HCT116 (cell line): ENCODE results near the gene RALGAPA1.

Source experiments
- FOSL1 ChIP-seq: IDR thresholded peaks from 2 replicates; pipeline ENCODE4 v1.6.1; 2012; ENCODE audit warnings: low read depth
- SP1 ChIP-seq: IDR thresholded peaks from 2 replicates; pipeline ENCODE4 v1.6.1; 2012; ENCODE audit warnings: low read depth
- TF ChIP-seq, protein P1 (sequence below), 3 experiments: fragments of 200-600 bp in 1 of 3; sonication (generic) in 1 of 3; IDR thresholded peaks in 2 of 3; conservative IDR thresholded peaks in 1 of 3; 2 replicates each; pipeline ENCODE4 v1.5.1; 2012 to 2017; ENCODE audit warnings: low read depth in 2 of 3, low read length in 2 of 3, antibody characterized with exemption in 1 of 3, borderline replicate concordance in 1 of 3, control low read depth in 1 of 3, mild to moderate bottlenecking in 1 of 3, mixed read lengths in 1 of 3, mixed run types in 1 of 3, moderate library complexity in 1 of 3; ENCODE audit not compliant: insufficient read depth in 1 of 3
- TF ChIP-seq, protein P2 (sequence below): IDR thresholded peaks from 2 replicates; pipeline ENCODE4 v1.6.1; 2011; ENCODE audit warnings: mild to moderate bottlenecking, low read length, moderate library complexity; ENCODE audit not compliant: insufficient replicate concordance; ENCODE audit errors: extremely low read depth

DNA sequence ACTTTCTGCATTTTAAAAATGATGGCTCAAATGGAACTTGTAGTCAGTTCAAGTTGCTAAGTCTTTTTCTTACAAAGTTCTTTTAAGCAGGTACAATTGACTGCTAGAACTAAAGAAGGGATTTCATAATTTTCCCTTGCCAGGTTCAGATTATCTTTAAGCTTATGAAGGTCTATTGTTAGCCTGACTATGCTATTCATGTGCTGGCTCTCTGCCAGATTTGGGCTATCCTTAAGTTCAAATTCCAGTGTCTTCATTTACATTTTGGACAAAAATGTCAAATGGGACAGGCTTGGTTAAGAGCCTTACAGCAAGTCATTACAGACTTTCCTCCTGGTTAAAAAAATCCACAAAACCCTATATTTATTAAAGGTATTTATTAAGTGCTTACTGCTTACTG, 232.8 kb downstream of the RALGAPA1 start:
- TF ChIP-seq FOSL1 (no peak), SP1 (no peak)
- TF ChIP-seq, protein P1, sequence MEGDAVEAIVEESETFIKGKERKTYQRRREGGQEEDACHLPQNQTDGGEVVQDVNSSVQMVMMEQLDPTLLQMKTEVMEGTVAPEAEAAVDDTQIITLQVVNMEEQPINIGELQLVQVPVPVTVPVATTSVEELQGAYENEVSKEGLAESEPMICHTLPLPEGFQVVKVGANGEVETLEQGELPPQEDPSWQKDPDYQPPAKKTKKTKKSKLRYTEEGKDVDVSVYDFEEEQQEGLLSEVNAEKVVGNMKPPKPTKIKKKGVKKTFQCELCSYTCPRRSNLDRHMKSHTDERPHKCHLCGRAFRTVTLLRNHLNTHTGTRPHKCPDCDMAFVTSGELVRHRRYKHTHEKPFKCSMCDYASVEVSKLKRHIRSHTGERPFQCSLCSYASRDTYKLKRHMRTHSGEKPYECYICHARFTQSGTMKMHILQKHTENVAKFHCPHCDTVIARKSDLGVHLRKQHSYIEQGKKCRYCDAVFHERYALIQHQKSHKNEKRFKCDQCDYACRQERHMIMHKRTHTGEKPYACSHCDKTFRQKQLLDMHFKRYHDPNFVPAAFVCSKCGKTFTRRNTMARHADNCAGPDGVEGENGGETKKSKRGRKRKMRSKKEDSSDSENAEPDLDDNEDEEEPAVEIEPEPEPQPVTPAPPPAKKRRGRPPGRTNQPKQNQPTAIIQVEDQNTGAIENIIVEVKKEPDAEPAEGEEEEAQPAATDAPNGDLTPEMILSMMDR (IDR thresholded peaks at IDR 0.05 in 2 of 3, conservative IDR thresholded peaks at IDR 0.05 in 1 of 3; ENCODE audit: borderline replicate concordance in 1 of 3, insufficient read depth in 1 of 3, low read depth in 2 of 3, low read length in 2 of 3): no peak
- TF ChIP-seq, protein P2, sequence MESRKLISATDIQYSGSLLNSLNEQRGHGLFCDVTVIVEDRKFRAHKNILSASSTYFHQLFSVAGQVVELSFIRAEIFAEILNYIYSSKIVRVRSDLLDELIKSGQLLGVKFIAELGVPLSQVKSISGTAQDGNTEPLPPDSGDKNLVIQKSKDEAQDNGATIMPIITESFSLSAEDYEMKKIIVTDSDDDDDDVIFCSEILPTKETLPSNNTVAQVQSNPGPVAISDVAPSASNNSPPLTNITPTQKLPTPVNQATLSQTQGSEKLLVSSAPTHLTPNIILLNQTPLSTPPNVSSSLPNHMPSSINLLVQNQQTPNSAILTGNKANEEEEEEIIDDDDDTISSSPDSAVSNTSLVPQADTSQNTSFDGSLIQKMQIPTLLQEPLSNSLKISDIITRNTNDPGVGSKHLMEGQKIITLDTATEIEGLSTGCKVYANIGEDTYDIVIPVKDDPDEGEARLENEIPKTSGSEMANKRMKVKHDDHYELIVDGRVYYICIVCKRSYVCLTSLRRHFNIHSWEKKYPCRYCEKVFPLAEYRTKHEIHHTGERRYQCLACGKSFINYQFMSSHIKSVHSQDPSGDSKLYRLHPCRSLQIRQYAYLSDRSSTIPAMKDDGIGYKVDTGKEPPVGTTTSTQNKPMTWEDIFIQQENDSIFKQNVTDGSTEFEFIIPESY: no peak
